Right lobe of liver (tissue), 4 donors: ENCODE results near the gene CRKL.

Source experiments
- CTCF ChIP-seq, 4 donors: fragments of 200-600 bp in 3 of 4; fragments of 450-650 bp in 1 of 4; IDR thresholded peaks; one replicate each; pipeline versions ENCODE4 v1.5.1 to v1.8.0; 2016 to 2022; ENCODE audit warnings: antibody characterized with exemption in 4 of 4, mild to moderate bottlenecking in 2 of 4
- POLR2A ChIP-seq: fragments of 450-650 bp; IDR thresholded peaks from one replicate; pipeline ENCODE4 v1.6.1; 2017; ENCODE audit warnings: antibody characterized with exemption, mild to moderate bottlenecking
- donor health status: DM: no; HTN: no; CAD: no.
- donor health status: DM: no; HTN: no; CAD: no.
- donor health status: DM: no; HTN: yes; CAD: no.

- TF ChIP-seq POLR2A (no peak), CTCF (IDR thresholded peaks at IDR 0.05) (no peak)
Observed at GRCh38 chr22:20993304-20994127, 76.3 kb downstream of the CRKL start.
